ENCODE results near the gene TACC2.

The TACC2 gene

DNA sequence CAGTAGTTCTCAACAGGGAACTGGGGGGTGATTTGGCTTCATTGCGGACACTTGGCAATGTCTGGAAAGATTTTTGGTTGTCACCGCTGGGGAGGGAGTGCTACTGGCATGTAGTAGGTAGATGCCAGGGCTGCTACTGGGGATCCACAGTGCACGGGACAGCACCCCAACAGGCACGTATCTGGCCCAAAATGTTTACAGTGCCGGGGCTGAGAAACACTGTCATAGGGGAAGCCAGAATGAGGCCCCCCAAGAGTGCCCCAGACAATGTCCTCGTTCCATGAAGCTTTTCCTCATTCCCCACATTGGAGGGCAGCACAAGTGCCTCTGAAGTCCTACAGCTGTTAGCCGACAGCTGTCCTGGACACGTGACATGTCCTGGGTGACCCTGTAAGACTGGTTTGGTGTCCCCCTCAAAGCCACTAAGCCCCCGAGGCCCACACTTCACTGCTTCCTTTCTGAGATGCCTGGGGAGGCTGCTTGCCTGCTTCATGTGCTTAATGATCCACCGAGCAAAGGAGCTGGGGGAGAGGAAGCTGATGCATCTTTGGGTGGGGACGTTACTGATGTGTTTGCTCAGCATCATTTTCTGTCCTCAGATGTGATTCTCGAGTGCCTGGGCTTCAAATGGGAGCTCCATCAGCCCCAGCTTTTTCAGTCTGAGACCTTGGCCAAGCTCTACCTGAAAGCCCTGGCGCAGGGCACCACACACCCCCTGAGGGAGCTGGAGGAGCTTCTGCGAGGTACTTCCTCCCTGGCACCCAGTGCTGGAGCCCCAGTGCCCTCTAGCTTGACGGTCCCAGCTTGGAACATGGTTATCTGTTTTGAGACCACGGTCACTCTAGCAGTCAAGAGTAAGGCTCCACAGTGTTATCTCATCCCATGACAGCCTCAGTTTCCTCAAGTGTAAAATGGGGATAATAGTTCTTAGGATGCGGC, 296.8 kb downstream of the TACC2 start:
- H3K27me3 Mint-ChIP-seq (ENCODE audit: low read depth, poor library complexity): peaks cover 4% of the 10 kb centered on the region
- peaks cover 18% of the 10 kb centered on the region for H3K4me1 Mint-ChIP-seq
- no peaks in the 10 kb centered on the region for H3K9me3 Mint-ChIP-seq
- H3K4me3 Mint-ChIP-seq: no peak overlapping the region
- H3K27ac Mint-ChIP-seq: no peak overlapping the region
- TF ChIP-seq, protein P1, sequence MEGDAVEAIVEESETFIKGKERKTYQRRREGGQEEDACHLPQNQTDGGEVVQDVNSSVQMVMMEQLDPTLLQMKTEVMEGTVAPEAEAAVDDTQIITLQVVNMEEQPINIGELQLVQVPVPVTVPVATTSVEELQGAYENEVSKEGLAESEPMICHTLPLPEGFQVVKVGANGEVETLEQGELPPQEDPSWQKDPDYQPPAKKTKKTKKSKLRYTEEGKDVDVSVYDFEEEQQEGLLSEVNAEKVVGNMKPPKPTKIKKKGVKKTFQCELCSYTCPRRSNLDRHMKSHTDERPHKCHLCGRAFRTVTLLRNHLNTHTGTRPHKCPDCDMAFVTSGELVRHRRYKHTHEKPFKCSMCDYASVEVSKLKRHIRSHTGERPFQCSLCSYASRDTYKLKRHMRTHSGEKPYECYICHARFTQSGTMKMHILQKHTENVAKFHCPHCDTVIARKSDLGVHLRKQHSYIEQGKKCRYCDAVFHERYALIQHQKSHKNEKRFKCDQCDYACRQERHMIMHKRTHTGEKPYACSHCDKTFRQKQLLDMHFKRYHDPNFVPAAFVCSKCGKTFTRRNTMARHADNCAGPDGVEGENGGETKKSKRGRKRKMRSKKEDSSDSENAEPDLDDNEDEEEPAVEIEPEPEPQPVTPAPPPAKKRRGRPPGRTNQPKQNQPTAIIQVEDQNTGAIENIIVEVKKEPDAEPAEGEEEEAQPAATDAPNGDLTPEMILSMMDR (IDR thresholded peaks at IDR 0.05): no peak
- DNase-seq: no peak
- H3K36me3 Mint-ChIP-seq (ENCODE audit: low read depth): no peaks in the 10 kb centered on the region

DNA sequence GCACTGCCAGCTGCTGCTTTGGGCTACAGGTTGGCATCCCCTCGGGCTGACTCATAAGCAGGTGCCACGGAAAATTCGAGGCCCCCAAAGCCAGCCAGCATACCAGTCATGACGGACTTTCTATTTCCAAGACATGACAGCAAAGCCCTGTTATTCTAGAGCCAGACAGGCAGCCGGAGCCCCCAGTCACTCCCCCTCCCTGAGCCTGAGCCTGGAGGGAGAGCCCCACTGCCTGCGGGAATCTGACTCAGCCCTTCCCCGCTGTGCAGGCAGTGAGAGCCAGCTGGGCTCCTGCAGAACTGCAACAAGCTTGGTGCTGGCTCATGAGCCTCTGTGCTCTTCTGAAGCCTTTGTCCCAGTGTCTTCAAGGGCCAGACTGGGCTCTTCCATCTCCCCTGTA, 297.9 kb downstream of the TACC2 start:
- Mint-ChIP-seq H3K36me3 (ENCODE audit: low read depth) (no peaks in the 10 kb centered on the region), H3K4me3 (no peak overlapping the region), H3K27ac (peak overlapping the region; percentile 63), H3K27me3 (ENCODE audit: low read depth, poor library complexity) (peaks cover under 1% of the 10 kb centered on the region), H3K4me1 (peaks cover 18% of the 10 kb centered on the region), H3K9me3 (no peaks in the 10 kb centered on the region)
- peak; percentile 23 for DNase-seq
- TF ChIP-seq, protein P1 (IDR thresholded peaks at IDR 0.05): no peak

DNA sequence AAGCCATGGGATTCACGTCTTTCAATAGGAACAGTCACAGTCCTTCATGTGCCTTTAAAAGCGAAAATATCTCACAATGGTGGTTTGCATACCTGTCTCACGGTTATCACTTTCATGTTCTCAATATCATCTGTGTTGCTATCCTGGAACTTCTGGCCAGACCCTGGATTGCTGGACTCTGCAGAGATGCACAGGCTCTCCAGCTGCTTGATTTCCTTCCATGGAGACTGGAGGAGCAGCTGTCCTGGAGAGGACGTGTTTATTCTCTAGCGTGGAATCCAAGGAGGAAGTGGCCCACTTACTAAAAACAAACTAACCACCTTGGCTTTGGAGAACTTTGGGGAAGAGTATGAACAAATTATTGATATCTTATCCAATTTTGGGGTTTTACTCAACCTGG, 298.6 kb downstream of the TACC2 start:
- TF ChIP-seq, protein P1 (IDR thresholded peaks at IDR 0.05): no peak
- DNase-seq: no peak
- H3K9me3 Mint-ChIP-seq: no peaks in the 10 kb centered on the region
- no peaks in the 10 kb centered on the region for H3K36me3 Mint-ChIP-seq (ENCODE audit: low read depth)
- H3K27ac Mint-ChIP-seq: no peak overlapping the region
- no peaks in the 10 kb centered on the region for H3K27me3 Mint-ChIP-seq (ENCODE audit: low read depth, poor library complexity)
- H3K4me3 Mint-ChIP-seq: no peak overlapping the region
- H3K4me1 Mint-ChIP-seq: peaks cover 18% of the 10 kb centered on the region

- H3K27ac Mint-ChIP-seq: peak overlapping the region; percentile 75
- H3K27me3 Mint-ChIP-seq (ENCODE audit: low read depth, poor library complexity): no peaks in the 10 kb centered on the region
- no peak for DNase-seq
- H3K4me3 Mint-ChIP-seq: no peak overlapping the region
- peaks cover 18% of the 10 kb centered on the region for H3K4me1 Mint-ChIP-seq
- TF ChIP-seq, protein P1 (IDR thresholded peaks at IDR 0.05): no peak
- H3K9me3 Mint-ChIP-seq: no peaks in the 10 kb centered on the region
- no peaks in the 10 kb centered on the region for H3K36me3 Mint-ChIP-seq (ENCODE audit: low read depth)
These were observed 299.3 kb downstream of the TACC2 start for GRCh38 chr10:122288262-122288661.

DNA sequence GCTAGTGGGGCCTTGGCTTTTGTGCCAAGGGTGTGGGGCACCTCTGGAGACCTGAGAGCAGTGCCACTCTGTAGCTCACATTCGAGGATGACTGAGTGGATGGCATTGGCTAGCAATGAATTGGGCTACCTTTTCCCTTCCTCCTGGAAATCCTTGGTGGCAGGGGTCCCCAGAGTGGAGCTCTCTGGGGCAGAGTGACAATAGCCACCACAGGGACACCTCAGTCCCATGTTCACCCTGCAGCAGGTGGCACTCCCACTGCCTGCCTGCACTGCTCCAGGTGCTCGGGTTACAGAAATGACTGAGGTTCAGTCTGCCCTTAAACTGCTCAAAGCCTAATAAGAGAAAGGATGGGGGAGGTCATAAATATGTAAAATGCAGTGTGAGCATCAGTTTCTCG, 300.0 kb downstream of the TACC2 start:
- Mint-ChIP-seq H3K4me1 (peaks cover 18% of the 10 kb centered on the region), H3K9me3 (no peaks in the 10 kb centered on the region), H3K27me3 (ENCODE audit: low read depth, poor library complexity) (no peaks in the 10 kb centered on the region), H3K27ac (no peak overlapping the region), H3K4me3 (no peak overlapping the region), H3K36me3 (ENCODE audit: low read depth) (no peaks in the 10 kb centered on the region)
- no peak for DNase-seq
- TF ChIP-seq, protein P1 (IDR thresholded peaks at IDR 0.05): no peak

GRCh38 chr10:122290334-122290733, 301.4 kb downstream of the TACC2 start:
- TF ChIP-seq, protein P1 (IDR thresholded peaks at IDR 0.05): no peak
- no peak for DNase-seq
- H3K4me3 Mint-ChIP-seq: no peak overlapping the region
- peaks cover 18% of the 10 kb centered on the region for H3K4me1 Mint-ChIP-seq
- no peaks in the 10 kb centered on the region for H3K9me3 Mint-ChIP-seq
- no peak overlapping the region for H3K27ac Mint-ChIP-seq
- H3K36me3 Mint-ChIP-seq (ENCODE audit: low read depth): no peaks in the 10 kb centered on the region
- H3K27me3 Mint-ChIP-seq (ENCODE audit: low read depth, poor library complexity): no peaks in the 10 kb centered on the region

Measured in nephron progenitor cell (in vitro differentiated cells).